ENCODE results near the gene UNC13D.

UNC13D gene

GRCh38 chr17:75876938-75877751 is 32.9 kb upstream of the UNC13D start (continued):
- TF ChIP-seq GLIS1 (tag by site-specific recombination; IDR thresholded peaks at IDR 0.05) (peak; percentile 44), INSM2 (tag by site-specific recombination; IDR thresholded peaks at IDR 0.05) (no peak), REPIN1 (tag by site-specific recombination; IDR thresholded peaks at IDR 0.05; ENCODE audit: low read depth) (0 out of 2 replicates have a peak, but pooled peaks have one; percentile 17), ZNF580 (tag by site-specific recombination; IDR thresholded peaks at IDR 0.05) (no peak), ZNF571 (tag by site-specific recombination; IDR thresholded peaks at IDR 0.05) (no peak), SCRT1 (tag by site-specific recombination; IDR thresholded peaks at IDR 0.05; ENCODE audit: borderline replicate concordance) (no peak), HOXC10 (CRISPR knock-in tag; IDR thresholded peaks at IDR 0.05) (no peak), PATZ1 (tag by site-specific recombination; IDR thresholded peaks at IDR 0.05) (peak; percentile 70; the same call in 1 of the 2 replicates)

- no peak overlapping the region for H3K27ac ChIP-seq (ENCODE audit: extremely low read depth, low read depth, low read length)
- H3K4me3 ChIP-seq (ENCODE audit: low read depth, low read length) = no peak overlapping the region
- peaks cover 0 to 4% of the 10 kb centered on the region in 2 experiments; a peak in 1 of 3 replicates for H3K36me3 ChIP-seq (ENCODE audit: control insufficient read depth in 2 of 2, insufficient read depth in 1 of 2, low read length in 2 of 2)
- H3K4me1 ChIP-seq (ENCODE audit: control insufficient read depth, insufficient read depth, low read length) = peaks cover 4% of the 10 kb centered on the region
- ChIA-PET CTCF (interaction anchor here (0.6 to 7.6 kb wide), 7 partner anchors 13 to 243 kb away, joined by 3 to 84 read pairs (median 11); partner anchors contain the start of genes TRIM65 and WBP2), POLR2A (interaction anchor here (0.6 to 5.1 kb wide), 8 partner anchors 17 to 106 kb away, joined by 3 to 34 read pairs (median 3); partner anchors contain the start of genes MRPL38 and WBP2)
- TF ChIP-seq ZNF600 (tag by site-specific recombination; IDR thresholded peaks at IDR 0.05) (peak; percentile 32; the same call in 1 of the 2 replicates), PRDM10 (tag by site-specific recombination; IDR thresholded peaks at IDR 0.05) (peak; percentile 74), CTCF (tag by site-specific recombination; IDR thresholded peaks at IDR 0.05) (peak; percentile 10; the same call in 1 of the 2 replicates), ZBTB11 (tag by site-specific recombination; conservative IDR thresholded peaks at IDR 0.05; ENCODE audit: low read depth) (no peak)
- H3K9me3 ChIP-seq (ENCODE audit: control insufficient read depth, insufficient read depth, low read depth, low read length) = no peaks in the 10 kb centered on the region
Observed at GRCh38 chr17:75876190-75876937, 32.2 kb upstream of the UNC13D start.

All from HEK293 (cell line).